Measurements from ENCODE around the gene TBCCD1.
"Not testable (repeated sequence)": the region's sequence is repeated elsewhere in the genome, so short reads cannot be mapped to it uniquely, and the experiment has no call there.

Gene TBCCD1

DNA sequence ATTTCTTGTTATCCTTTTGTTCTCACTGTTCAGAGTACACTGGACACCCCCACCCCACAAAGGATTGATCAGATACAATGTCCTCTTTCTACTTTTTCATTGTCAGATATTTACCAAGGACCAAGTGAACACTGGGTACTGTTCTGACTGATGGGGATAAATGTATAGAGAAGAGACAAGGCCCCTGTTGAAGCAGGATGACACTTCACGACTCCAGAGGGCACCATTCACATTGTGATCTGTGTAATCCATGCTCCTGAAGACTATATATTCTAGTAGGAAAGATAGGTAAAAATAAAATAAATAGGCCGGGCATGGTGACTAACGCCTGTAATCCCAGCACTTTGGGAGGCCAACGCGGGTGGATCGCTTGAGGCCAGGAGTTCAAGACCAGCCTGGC lies 15.8 kb downstream of the TBCCD1 start:
- DNase-seq, result no peak

DNA sequence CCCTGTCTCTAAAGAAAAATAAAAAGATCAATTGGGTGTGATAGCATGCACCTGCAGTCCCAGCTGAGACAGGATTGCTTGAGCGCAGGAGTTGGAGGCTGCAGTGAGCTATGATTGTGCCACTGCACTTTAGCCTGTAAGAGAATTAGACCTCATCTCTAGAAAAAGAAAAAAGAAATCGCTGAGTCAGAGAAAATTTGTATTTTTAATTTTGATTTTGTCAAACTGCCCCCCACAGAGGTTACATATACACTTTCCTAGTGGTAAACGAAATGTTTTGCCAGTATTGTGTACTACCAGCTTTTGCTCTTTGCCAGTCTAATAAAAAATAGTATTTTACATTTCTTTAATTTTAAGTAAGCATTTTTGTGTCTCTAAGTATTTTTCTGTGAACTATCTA lies 17.6 kb downstream of the TBCCD1 start:
- DNase-seq, result no peak

DNA sequence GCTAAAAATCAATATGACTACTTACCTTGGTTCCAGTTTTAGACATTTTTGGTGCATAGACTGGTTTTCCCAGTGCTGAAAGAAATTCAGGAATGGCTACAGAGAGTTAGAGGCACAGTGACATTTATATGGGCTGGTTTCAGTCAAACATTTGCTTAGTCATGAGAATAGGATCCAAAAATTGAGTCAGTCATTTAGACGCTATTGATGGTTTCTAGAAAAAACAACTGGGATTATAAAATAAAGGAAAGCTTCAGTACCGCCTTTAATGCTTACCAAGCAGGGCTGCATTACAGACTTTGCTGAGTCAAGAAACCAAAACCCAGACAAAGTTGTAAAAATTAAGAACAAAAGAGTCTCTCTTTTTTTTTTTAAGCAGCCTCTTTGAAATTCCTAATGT lies 22.9 kb downstream of the TBCCD1 start, which contains the start of gene CRYGS:
TSS of gene CRYGS (minus strand) at position 100 of the 400 bp plus-strand sequence. CDS start at position 46, 54 bp downstream.
- no peak for DNase-seq

DNA sequence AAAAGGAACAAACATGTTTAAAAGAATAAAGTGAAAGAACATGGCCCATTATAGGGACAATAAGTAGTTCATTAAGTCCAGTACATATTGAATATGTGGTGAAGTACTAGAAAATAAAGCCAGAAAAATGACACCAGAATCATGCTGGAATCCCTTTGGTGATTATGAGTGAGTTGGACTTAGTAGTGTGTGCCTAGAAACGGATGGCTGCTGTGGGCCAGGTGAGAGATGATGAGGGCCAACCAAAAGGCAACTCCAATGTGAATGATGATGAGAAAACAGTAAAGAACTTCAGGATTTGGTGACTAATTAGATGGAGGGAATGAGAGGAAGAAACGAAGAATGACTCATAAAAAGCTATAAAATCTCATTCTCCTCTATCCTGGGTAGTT lies 26.3 kb downstream of the TBCCD1 start:
- DNase-seq, result no peak

DNA sequence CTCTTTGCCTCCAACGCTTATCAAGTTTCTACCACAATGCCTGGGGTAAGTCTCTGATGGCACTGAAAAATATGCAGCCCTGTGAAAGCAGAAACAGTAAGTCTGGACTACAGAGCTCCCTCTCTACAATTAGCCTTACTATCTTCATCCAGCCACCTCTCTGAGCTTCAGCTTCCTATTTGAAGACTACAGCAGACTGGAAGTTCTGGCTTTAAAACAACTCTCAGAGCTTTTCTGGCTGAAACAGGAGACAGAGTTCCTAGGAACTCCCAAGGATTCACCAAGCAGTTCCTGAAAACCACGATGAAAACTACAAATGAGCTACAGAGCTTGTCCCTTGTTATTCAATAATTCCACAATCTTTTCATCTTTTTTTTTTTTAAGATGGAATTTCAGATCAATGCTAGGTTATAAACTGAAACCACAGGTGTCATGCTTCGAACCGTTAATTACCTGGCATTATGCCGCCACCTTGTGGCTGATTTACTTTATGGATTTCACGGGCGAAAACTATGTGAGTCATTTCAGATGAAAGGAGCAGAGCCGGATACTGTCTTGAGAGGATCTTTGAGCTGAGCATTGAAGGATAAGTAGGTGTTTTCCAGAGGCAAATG lies 26.8 kb downstream of the TBCCD1 start:
- peak; percentile 79 to 88 (median 87) for DNase-seq

DNA sequence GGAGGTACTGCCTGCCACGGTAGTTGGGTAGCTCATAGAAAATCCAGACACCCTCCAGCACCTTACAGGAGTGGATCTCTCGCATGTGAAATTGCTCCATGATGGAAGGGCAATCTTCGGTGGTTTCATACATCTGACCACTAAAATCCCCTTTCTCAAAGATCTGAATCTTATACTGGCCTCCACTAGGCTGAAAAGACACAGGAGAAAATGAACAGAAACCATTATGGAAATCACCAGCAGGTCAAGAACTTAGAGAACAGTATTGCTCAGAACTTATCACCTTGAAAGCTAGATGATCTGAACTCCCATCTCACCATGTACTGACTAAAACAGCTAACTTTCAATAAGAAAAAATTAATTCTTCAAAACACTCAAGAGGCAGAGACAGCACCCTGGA lies 28.4 kb downstream of the TBCCD1 start:
- DNase-seq, result no peak

DNA sequence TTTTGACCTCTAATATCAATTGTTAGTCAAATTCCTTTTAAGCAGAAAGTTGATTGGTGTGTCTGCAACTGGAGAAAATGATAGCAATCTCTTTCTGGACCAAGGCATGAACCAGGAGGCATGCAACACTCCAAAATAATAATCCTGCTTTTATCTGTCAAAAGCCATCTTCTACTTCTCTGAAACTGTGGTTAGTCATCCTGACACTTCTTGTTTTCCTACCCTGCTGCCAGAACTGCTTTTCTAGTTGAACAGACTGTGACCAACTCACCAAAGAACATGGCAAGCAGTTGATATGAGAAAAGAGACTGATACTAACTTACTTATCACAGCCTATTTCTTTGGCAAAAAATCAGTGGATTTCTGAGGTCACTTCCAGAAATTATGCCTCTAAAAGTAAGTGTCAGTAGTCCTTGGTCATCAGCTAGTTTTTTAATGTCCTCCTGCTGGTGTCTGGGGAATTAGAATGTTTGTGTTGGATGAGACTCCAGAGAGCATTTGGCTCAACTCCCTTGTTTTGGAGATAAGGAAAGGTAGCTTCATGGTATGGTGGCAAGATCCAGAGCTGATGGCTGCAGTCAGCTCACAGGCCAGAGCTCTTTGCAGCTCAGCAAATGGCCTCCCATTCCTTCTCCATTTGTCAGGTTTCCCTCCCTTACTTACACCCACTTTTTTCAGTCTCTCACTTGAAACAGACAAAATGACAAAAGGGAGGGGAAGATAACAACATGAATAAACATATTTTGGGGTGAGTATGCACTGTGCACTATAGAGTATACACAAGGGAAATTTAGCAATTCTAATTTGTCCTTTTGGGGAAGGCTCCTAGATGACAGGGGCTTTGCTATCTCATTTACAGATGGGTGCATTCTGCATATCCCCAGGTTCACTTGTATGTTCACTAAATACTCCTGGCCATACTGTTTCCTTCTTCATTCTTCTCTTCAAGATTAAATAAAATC lies 30.0 kb downstream of the TBCCD1 start:
- peak; percentile 34 to 61 (median 50) for DNase-seq

DNA sequence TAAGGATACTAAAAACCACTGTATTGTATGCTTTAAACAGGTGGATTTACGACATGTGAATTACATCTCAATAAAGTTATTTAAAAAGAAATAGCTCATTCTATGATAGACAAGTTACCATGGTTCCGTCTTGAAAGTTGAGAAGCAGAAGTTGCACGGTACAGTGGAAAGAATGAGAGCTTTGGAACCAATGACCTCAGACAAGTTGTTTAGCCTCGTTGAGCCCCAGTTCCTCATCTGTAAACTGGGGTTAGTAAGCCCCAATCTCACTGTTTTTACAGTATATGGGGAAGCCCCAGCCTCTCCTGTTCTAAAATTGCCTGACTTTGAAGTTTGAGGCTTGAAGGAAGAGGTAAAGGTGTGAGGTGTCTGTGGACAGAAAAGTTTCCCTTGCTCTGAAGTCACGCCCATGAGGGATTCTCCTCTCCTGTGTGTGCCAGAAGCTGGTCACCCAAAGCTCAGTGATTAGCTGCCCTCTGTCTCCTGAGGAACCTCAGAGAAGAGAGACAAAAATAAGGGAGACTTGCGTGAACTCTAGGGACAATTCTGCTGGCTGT lies 32.9 kb downstream of the TBCCD1 start:
- peak; percentile 82 to 91 (median 87) for DNase-seq

DNA sequence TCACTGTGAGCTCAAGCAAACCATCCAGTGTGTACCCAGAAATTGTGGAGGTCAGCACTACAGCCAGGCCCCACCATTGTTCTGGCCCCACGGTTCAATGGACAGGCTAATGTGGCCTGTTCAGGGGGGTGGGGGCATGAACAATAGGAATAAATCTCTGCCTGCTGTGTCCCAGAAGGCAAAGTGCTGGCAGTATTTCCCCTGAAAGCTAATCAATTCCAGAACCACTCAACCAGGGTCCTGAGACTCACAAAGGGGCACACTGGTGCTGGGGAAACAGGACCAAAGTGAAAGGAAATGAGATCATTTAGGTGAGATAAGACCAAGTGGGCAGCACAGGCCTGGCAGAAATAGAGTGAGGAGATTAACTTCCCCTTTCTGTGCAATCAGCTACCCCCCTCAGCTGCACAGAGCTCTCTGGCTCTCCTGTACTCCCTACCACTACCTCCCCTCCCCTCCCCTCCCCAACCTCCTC lies 34.5 kb downstream of the TBCCD1 start:
- peak; percentile 37 to 58 (median 56) for DNase-seq

DNA sequence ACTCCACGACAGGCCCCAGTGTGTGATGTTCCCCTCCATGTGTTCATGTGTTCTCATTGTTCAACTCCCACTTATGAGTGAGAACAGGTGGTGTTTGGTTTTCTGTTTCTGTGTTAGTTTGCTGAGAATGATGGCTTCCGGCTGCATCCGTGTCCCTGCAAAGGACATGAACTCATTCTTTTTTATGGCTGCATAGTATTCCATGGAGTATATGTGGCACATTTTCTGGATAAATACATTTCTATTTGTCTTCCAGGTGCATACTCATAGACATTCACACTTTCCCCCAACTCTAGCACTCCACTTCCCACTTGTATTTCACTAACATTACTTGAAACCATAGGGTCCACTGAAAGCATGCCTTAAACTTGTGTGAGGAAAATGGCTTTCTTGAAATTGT lies 35.4 kb downstream of the TBCCD1 start:
- not testable (repeated sequence) for DNase-seq

DNA sequence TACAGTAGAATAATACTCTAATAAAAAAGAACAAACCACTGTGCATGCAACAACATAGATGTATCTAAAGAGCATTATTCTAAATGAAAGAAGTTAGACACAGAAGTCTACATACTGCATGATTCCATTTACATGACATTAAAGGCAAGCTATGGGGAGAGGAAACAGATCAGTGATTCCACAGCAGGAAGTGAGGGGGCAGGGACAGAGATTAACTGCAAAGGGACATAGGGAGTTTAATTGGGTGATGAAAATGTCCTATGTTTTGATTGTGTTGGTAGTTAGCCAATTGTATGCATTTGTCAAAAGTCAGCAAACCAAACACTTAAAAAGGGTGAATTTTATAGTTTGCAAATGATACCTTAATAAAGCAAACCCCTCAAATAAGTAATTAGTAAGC lies 36.7 kb downstream of the TBCCD1 start:
- no peak for DNase-seq

DNA sequence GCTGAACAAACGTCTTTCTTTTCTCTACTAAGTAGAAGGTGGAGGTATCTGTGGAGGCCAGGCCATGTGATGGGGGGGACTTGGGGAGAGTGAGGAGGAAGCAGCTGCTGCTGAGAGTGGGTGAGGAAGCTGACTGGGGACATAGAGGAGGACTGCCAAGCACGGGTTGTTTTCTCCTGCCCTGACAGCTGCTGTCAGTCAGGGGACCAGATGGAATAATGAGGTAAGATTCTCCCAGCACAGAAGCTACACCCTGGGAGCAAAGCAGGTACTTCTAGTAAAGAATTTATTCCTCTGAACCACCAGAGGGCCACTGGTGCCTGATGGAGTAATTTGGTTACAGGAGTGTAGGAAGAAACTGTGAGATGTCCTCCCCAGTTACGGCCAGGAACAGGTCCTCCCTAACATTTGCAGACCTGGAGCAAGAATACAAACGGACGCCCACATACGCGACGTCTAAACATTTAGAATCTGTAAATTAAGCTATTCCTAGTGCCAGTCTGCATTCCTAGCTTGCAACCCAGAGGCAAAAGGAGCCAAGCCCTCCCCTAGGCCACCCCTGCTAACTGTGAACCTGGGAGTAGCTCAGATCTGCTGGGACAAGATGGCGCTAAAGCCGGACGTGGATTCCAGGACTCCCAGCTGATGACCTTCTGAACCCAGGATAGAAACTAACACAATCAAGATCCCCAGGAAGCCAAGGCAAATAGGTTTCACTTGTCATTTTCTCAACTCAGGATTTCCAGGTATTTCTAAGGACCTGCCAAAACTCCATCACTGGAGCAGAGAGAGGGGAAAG lies 37.7 kb downstream of the TBCCD1 start:
- DNase-seq, result no peak

DNA sequence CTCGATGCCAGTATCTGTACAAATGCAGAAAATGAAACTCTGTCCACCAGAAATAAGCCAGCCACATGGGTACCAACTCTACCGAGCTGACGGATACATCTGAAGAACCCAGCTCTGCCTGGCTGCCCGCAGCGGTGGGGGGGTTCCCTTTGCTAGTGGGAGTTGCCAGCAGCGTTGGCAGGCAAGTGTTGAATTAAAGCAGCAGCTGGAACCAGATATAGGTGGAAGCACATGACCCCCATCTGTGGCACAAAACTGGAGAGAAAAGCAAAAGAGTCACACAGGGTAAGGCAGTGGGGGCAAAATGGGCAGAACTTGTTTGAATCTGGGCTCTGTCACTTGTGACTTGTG lies 40.9 kb downstream of the TBCCD1 start:
- no peak for DNase-seq

DNA sequence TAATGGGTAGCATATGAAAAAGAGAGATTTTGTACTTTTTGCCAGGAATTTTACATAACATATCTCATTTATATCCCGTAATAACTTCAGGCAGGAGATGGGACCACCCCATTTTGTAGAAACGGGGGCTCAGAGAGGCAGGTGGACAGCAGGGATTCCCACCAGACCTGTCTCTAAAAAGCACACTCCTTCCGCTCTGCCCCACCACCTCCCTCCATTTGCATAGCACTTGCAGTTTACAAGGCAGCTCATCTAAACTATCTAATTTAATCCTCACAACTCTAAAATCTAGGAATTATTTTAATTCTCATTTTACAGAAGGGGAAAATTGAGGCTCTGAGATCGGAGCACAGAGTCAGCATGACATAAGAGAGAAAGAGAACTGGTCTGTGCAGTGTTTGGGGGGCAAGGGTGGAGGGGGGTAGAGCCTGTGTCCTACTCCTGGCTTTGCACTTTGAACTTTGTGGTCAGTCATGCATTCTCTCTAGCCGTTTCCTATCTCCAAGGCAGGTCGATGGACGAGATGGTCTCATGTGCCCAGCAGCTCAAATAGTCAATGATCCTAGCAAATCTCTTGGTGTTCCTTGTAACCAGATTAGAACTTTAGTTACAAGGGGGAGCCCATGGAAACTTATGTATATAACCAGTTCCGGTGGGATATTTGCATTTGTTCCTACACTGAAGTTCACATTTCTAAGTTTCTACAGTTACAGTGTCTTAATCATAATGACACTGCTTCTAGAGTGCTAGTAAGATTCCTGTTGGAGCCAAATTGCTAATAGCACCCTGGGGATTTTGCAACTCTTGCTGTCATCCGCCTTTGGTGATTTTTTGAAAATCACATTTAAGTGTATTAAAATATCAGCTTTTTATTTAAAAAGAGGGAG lies 41.5 kb downstream of the TBCCD1 start:
- peak in 1 of 3 donors; percentile 26 for DNase-seq

DNA sequence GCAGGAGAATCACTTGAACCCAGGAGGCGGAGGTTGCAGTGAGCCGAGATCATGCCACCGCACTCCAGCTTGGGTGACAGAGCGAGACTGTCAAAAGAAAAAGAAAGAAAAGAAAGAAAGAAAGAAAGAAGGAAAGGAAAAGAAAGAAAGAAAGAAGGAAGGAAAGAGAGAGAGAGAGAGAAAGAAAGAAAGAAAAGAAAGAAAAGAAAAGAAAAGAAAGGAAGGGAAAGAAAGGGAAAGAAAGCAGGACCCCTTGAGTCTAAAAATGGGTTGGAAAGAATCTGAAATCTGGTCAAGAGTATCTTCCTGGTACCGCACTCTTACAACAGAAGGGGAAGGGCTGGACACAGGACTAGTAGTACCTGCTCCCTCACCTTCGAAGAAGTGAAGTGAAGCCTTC lies 42.5 kb downstream of the TBCCD1 start:
- no peak for DNase-seq

DNA sequence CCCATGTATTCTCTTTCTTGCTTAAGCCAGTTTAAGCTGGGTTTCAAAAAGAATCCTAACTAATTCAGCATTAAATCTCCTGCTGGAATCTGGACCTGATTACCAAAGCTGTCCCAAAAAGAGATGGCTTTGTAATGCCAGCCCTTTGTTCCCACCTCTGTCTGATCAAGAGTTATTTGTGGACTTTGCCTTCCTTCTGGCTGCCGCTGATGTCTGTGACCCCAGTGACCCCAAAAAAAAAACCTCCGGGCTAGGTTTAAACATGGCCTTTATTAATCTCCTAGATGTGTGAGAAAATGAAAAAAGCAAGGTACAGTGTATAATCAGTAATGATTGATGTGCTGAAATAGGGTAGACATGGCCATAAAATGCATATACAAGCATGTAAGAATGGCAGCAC lies 43.7 kb downstream of the TBCCD1 start:
- no peak for DNase-seq

DNA sequence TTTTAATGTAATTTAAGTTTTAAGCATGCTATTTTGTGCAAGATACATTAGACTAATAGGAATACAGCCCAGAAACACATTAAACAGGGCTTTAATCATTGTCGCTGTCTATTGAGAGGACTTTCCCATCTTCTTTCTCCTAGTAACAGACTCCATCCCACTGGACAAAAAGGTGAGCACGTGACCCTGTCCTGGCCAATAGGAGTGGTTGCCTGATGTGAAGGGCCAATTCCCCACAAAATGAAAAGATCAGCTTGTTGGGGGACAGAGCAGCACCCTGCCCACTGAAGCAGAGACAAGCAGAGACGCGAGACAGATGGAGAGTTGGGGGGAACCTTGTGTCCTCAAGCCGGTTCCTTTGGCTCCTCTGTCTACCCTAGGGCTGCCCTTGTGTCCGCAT lies 44.1 kb downstream of the TBCCD1 start:
- DNase-seq, result no peak

DNA sequence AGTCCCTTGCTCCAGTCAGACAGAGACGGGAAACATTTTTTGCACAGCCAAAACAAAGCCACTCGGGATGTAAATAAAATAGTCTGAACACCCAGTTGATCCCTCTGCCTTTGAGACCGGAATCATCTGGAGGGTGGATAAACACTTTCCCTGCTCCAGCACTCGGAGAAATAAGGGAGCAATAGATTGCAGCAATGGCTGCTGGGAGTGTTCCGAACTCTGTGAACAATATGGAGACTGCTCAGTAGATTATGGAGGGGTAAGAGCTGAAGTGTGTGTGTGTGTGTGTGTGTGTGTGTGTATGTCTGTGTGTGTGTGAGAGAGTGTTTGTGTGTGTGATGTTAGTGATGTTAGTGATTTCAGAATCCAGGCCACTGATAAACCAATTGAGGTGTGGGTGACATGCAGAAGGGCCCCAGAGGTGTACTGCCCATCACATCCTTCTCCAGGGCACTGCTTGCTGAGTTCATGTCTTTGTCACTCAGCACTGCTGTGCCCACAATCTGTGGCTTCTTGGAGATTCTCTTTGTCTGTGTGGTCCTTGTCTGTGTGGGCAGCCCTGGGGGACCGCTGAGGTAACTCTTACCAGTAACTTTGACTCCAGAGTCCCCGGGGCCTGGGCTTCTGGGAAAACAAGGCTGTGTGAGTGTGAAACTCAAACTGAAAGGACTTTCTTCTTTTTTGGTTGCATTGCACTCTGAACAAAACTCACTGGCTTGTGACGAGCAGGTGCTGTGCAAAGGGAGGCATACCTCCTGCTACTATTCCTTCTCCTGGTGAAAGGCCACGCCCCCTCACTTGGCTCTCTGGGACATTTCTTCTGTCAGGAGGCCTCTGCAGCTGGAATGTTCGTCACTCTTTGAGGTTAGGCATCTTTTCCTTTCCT lies 45.9 kb downstream of the TBCCD1 start:
- no peak for DNase-seq

DNA sequence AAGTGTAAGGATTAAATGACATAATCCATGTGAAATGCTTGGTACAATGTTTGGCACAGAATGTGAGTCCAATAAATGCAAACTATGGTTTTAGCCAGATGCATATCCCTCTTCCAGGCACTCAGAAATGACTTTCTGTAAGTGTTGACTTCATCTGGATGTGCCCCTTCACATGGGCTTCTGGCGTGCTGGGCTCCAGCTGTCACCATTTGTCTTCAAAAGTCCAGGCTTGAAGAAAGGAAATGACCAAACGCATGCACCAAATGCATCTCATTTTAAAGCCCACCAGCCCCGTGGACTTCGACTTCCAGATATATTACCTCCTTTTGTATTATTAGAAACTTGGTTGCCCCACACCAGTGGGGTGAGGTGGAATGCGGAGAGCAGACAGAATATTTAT lies 46.7 kb downstream of the TBCCD1 start:
- DNase-seq, result no peak

DNA sequence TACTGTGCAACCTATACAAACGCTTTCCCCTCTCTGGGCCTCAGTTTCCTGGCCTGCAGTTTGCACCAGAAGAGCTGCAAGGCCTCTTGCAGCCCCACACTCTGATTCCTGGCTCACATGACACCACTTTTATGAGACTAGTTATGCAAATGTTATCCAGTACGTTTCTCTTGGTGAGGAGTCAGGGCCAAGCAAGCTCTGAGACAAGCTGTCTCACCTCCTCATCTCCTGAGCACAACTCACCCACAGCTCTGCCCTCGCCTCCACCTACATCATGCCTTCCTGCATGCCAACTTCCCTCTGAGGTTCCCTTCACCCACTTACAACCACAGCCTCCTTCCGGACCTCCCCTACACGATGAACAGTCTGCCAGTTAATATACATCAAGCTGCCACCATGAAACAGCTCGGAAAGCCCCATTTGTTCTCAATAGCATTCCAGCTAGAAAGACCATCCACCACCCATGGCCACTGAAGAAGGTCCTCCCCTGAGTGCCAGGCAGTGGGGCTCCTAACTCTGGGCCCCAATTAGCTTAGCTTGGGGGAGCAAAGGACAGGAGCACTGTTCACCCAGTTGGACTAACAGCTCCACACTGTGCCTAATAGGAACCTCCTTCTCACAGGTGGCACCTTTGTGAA lies 48.0 kb downstream of the TBCCD1 start:
- DNase-seq, result peak; percentile 48 to 64 (median 61)

Measured in suppressor macrophage treated with lipopolysaccharide for 1 hour (primary cell).